Caco-2 (cell line): ENCODE data around the gene OR12D3. TPM values are rescaled to one million over a fixed set of nuclear protein-coding genes. Genes with fewer than 3 reads are reported as not detected.

ENCODE experiments used
- BruUV-seq: library from RNA; stranded (reverse); fragments of 400-500 nt; replicated peaks from 2 replicates; lab custom pipeline; 2021; lab: Mats Ljungman, UMichigan
- CTCF ChIA-PET: fragments of 300-600 bp; sonication (Branson Sonifier 250); formaldehyde crosslinking; loops from one replicate; lab custom pipeline; 2022; ENCODE audit warnings: antibody characterized with exemption; lab: Charles Lee
- POLR2A ChIA-PET: fragments of 300-600 bp; sonication (Branson Sonifier 250); formaldehyde crosslinking; loops from one replicate; lab custom pipeline; 2022; ENCODE audit warnings: antibody characterized with exemption; lab: Charles Lee
- DNase-seq, 2 experiments: peaks; one replicate each; pipeline versions ENCODE4 v3.0.0 to v3.0.0-alpha.2; 2020 to 2022
- H3K27me3 ChIP-seq: replicated peaks from 2 replicates; pipeline ENCODE4 v1.6.0; 2011; ENCODE audit warnings: low read length; ENCODE audit not compliant: control insufficient read depth, insufficient read depth
- H3K36me3 ChIP-seq: 2 replicates; pipeline ENCODE4 v1.5.1; 2011; ENCODE audit warnings: low read length; ENCODE audit not compliant: control insufficient read depth, insufficient read depth
- H3K4me1 ChIP-seq: fragments of 250-450 bp; sonication (Bioruptor Pico); 2 replicates; pipeline ENCODE4 v1.5.1; 2020; ENCODE audit warnings: mild to moderate bottlenecking
- H3K4me3 ChIP-seq: 2 replicates; pipeline ENCODE4 v1.5.1; 2011; ENCODE audit warnings: low read depth, mild to moderate bottlenecking, control low read depth, low read length
- H3K9me3 ChIP-seq: fragments of 250-450 bp; sonication (Bioruptor Pico); 2 replicates; pipeline ENCODE4 v1.5.1; 2020; ENCODE audit warnings: mild to moderate bottlenecking, moderate library complexity
- H3K27ac Mint-ChIP-seq: one replicate; pipeline ENCODE4 v1.8.0; 2022; ENCODE audit warnings: mixed read lengths; ENCODE audit not compliant: unreplicated experiment
- H3K27me3 Mint-ChIP-seq: one replicate; pipeline ENCODE4 v1.8.0; 2022; ENCODE audit warnings: mixed read lengths; ENCODE audit not compliant: insufficient read depth, unreplicated experiment
- H3K36me3 Mint-ChIP-seq: one replicate; pipeline ENCODE4 v1.8.0; 2022; ENCODE audit warnings: mild to moderate bottlenecking, mixed read lengths; ENCODE audit not compliant: insufficient read depth, unreplicated experiment
- H3K4me1 Mint-ChIP-seq: one replicate; pipeline ENCODE4 v1.8.0; 2022; ENCODE audit warnings: low read depth, mixed read lengths; ENCODE audit not compliant: unreplicated experiment
- H3K4me3 Mint-ChIP-seq: one replicate; pipeline ENCODE4 v1.8.0; 2022; ENCODE audit warnings: mild to moderate bottlenecking, moderate library complexity, mixed read lengths; ENCODE audit not compliant: unreplicated experiment
- H3K9me3 Mint-ChIP-seq: one replicate; pipeline ENCODE4 v1.8.0; 2022; ENCODE audit warnings: mixed read lengths; ENCODE audit not compliant: unreplicated experiment
- intact Hi-C: fragments of 100-400 bp; cut with micrococcal nuclease; formaldehyde crosslinking; loops from one replicate; pipeline ENCODE4 v1.10.0; 2022; ENCODE audit not compliant: unreplicated experiment
- total RNA-seq: library from RNA; stranded (reverse); gene quantifications from 2 replicates; pipeline ENCODE4 v1.2.3, GENCODE V29; 2022
- TF ChIP-seq, protein P1 (sequence below), 2 experiments: fragments of 200-600 bp in 1 of 2; IDR thresholded peaks; 1 replicate in 1 of 2; 2 replicates in 1 of 2; pipeline versions ENCODE4 v1.5.1 to v1.8.0; 2011 to 2022; ENCODE audit warnings: antibody characterized with exemption in 1 of 2, control low read depth in 1 of 2, inconsistent platforms in 1 of 2, low read depth in 1 of 2, low read length in 1 of 2, mild to moderate bottlenecking in 1 of 2, moderate library complexity in 1 of 2; ENCODE audit not compliant: insufficient read depth in 1 of 2, severe bottlenecking in 1 of 2, unreplicated experiment in 1 of 2

OR12D3 gene
- total RNA-seq, 1 experiment from 2014 or later: not detected

DNA sequence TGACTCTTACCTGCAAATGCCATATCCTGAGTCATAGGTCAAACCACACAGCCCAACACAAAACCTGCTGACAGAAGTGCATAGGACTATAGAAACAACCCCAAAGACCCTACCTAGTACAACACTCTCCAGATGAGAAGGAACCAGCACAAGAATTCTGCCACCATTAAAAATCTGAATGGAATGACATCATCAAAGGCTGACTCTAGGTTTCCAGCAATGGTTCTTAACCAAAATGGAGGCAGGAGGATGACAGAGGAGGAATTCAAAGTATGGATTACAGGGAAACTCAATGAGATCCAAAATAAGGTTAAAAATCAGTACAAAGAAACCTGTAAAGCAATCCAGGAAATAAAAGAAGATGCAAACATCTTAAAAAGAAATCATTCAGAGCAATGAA is 42.4 kb downstream of the OR12D3 start:
- Mint-ChIP-seq H3K4me3 (no peak overlapping the region), H3K9me3 (no peaks in the 10 kb centered on the region), H3K36me3 (no peaks in the 10 kb centered on the region), H3K4me1 (no peaks in the 10 kb centered on the region), H3K27ac (no peak overlapping the region), H3K27me3 (peaks cover 2% of the 10 kb centered on the region)
- TF ChIP-seq, protein P1, sequence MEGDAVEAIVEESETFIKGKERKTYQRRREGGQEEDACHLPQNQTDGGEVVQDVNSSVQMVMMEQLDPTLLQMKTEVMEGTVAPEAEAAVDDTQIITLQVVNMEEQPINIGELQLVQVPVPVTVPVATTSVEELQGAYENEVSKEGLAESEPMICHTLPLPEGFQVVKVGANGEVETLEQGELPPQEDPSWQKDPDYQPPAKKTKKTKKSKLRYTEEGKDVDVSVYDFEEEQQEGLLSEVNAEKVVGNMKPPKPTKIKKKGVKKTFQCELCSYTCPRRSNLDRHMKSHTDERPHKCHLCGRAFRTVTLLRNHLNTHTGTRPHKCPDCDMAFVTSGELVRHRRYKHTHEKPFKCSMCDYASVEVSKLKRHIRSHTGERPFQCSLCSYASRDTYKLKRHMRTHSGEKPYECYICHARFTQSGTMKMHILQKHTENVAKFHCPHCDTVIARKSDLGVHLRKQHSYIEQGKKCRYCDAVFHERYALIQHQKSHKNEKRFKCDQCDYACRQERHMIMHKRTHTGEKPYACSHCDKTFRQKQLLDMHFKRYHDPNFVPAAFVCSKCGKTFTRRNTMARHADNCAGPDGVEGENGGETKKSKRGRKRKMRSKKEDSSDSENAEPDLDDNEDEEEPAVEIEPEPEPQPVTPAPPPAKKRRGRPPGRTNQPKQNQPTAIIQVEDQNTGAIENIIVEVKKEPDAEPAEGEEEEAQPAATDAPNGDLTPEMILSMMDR (IDR thresholded peaks at IDR 0.05; ENCODE audit: insufficient read depth in 1 of 2, low read depth in 1 of 2, low read length in 1 of 2, severe bottlenecking in 1 of 2, unreplicated experiment in 1 of 2): no peak
- Histone ChIP-seq H3K9me3 (no peaks in the 10 kb centered on the region), H3K4me3 (no peak overlapping the region), H3K36me3 (no peaks in the 10 kb centered on the region), H3K27me3 (no peaks in the 10 kb centered on the region), H3K4me1 (no peaks in the 10 kb centered on the region)
- intact Hi-C loops: no loop called here
- no peak for DNase-seq
- ChIA-PET POLR2A (no interaction called here), CTCF (no interaction called here)
- no TSS peak for BruUV-seq

DNA sequence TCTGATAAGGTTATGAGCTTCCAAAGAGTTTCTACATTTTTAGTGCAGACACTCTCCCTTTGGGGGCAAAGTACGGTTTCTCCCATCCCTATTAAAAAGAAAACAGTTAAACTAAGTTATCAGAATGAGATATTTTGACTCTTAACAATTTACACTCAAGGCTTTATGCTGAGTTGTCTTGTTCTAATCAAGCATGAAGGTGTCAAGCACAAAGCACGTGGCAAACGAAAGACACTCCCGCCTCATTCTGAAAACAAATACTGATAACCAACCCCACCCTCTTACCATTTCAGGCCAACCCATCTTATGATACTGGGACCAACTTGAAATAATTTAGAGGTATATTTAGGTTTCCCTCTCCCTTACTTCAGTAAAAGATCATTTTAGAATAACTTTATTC is 49.3 kb downstream of the OR12D3 start:
- no peak overlapping the region for H3K27ac Mint-ChIP-seq
- H3K9me3 Mint-ChIP-seq: no peaks in the 10 kb centered on the region
- H3K27me3 ChIP-seq: no peaks in the 10 kb centered on the region
- intact Hi-C loops: no loop called here
- no peaks in the 10 kb centered on the region for H3K4me1 Mint-ChIP-seq
- POLR2A ChIA-PET: no interaction called here
- no peaks in the 10 kb centered on the region for H3K36me3 Mint-ChIP-seq
- no peak overlapping the region for H3K4me3 ChIP-seq
- no peaks in the 10 kb centered on the region for H3K4me1 ChIP-seq
- H3K4me3 Mint-ChIP-seq: no peak overlapping the region
- no peaks in the 10 kb centered on the region for H3K9me3 ChIP-seq
- no TSS peak for BruUV-seq
- no peaks in the 10 kb centered on the region for H3K27me3 Mint-ChIP-seq
- H3K36me3 ChIP-seq: no peaks in the 10 kb centered on the region
- TF ChIP-seq, protein P1 (IDR thresholded peaks at IDR 0.05; ENCODE audit: insufficient read depth in 1 of 2, low read depth in 1 of 2, low read length in 1 of 2, severe bottlenecking in 1 of 2, unreplicated experiment in 1 of 2): no peak
- DNase-seq: no peak
- CTCF ChIA-PET: no interaction called here

Other genes starting within 250 kb of the OR12D3 start
- not detected in 2 replicates for gene OR2J2, start 204.4 kb downstream of the OR12D3 start, total RNA-seq
- not detected in 2 replicates for gene OR14J1, start 73.6 kb downstream of the OR12D3 start, total RNA-seq
- gene OR5V1, start 6.4 kb downstream of the OR12D3 start, total RNA-seq: not detected in 2 replicates
- gene OR12D2, start 20.3 kb upstream of the OR12D3 start, total RNA-seq: not detected in 2 replicates
- gene OR12D1, start 39.6 kb upstream of the OR12D3 start, total RNA-seq: not detected in 2 replicates
- not detected in 2 replicates for gene OR10C1, start 64.0 kb upstream of the OR12D3 start, total RNA-seq
- not detected in 2 replicates for gene OR11A1, start 81.8 kb upstream of the OR12D3 start, total RNA-seq
- not detected in 2 replicates for gene OR2H1, start 81.9 kb upstream of the OR12D3 start, total RNA-seq
- gene MAS1L, start 112.7 kb upstream of the OR12D3 start, total RNA-seq: not detected in 2 replicates
- 4.9 and 8.2 TPM in 2 replicates for gene UBD, start 184.4 kb upstream of the OR12D3 start, total RNA-seq
- not detected in 2 replicates for gene OR2H2, start 209.8 kb upstream of the OR12D3 start, total RNA-seq